GM18870 (cell line): ENCODE results near the gene SH3GLB1.

Experiments used
- ATAC-seq: cut with Tn5 transposase; IDR thresholded peaks from one replicate; pipeline ENCODE4 v1.9.1; 2021; ENCODE audit warnings: moderate library complexity; ENCODE audit not compliant: unreplicated experiment

Gene SH3GLB1

DNA sequence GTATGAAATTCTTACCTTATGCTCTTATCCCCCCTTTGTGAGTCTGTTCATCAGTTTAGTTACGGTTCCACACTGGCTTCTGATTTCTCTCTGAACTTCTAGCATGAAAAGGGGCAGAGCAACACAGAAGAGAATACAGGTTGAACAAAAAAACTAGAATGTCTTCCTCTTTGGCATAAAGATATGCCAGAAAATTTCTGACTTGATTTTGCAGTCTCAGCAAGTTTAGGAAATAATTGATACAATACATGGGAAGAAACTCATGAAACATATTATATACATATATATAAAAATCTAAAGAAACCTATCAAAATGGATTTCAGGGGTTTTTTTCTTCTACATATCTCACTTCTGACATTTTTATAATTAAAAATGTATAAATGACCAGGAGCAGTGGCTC, 27.0 kb downstream of the SH3GLB1 start:
- no peak for ATAC-seq

DNA sequence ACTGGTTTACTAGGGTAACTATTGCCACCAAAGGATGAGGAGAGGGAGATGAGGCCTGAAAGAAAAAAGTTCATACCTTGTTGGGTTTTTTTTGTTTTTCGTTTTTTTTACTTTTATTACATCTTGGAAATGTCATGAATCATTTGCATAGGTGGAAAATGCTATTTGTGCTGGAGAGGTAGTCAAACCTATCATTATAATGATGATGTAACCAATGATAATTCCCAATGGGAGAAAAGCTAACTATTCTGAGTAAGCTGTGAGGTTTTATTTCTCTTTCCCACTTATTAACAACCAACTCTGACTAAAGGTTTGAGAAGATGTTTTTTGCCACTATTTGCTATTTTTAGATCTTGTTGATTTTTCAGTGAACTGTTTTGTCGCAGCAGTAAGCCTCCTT, 29.0 kb downstream of the SH3GLB1 start:
- no peak for ATAC-seq

DNA sequence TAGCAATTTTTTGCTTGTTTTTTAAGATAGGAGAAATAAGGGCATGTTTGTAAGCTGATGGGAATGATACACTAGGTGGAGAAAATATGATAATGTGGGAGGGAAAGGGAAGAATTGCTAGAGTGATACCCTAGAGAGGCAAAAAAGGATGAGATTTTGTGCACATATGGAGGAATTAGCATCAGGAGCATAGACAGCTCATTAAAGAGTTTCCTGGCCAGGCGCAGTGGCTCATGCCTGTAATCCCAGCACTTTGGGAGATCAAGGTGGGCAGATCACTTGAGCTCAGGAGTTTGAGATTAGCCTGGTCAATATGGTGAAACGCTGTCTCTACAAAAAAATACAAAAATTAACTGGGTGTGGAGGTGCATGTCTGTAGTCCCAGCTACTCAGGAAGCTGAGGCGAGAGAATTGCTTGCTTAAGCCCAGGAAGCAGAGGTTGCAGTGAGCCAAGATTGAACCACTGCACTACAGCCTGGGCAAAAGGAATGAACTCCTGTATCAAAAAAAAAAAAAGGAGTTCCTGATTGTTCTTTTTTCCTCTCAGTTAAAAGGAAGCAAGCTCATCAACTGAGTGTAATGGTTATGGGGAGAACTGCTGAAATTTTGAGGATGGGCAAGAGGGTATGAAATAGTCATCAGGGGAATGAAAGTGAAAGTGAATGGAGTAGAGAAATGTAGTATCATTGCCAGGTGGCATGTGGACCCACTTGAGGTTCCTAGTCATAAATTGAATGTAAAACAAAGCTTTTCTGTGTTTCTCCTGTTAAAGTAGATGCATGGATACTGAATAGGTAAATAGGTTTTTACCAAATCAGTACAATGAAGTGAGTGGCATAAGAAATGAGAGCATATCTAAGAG, 35.5 kb downstream of the SH3GLB1 start:
- peak; percentile 83 for ATAC-seq

DNA sequence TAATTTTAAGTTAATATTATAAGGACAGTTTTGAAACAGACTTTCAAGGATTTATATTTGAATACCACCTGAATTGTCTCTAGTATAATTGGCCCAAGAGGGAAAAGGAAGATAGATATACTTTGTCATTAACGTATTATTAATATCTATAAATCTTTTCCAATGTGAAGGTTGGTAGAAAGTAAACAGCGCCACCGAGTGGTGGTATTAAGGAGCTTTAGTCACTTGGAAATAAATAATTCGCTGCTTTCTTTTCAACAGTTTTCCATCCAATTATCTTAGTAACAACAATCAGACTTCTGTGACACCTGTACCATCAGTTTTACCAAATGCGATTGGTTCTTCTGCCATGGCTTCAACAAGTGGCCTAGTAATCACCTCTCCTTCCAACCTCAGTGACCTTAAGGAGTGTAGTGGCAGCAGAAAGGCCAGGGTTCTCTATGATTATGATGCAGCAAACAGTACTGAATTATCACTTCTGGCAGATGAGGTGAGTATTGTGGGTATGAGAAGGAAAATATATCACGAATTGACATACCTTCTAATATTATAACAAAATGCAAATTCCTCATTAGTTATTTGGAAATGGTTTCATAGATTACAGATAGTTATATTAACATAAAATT, 37.7 kb downstream of the SH3GLB1 start:
- ATAC-seq, result no peak

DNA sequence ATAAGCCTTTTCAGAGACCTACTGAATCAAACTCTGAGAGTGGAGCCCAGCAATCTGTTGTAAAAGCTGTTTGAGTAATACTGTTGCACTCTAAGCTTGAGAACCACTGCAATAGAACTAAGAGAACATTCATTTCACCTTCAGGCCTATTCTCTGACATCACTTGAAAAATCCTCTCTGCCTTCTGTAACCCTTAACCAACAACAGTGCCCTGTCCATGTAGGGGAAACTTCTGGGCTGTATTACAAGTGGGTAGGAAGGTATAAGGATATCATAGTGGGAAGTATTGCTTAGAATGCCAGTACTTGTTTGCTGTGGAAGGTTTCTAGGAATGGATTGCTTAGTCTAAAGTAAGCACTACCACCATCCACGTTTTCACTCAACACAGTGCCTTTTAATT, 42.9 kb downstream of the SH3GLB1 start:
- no peak for ATAC-seq

DNA sequence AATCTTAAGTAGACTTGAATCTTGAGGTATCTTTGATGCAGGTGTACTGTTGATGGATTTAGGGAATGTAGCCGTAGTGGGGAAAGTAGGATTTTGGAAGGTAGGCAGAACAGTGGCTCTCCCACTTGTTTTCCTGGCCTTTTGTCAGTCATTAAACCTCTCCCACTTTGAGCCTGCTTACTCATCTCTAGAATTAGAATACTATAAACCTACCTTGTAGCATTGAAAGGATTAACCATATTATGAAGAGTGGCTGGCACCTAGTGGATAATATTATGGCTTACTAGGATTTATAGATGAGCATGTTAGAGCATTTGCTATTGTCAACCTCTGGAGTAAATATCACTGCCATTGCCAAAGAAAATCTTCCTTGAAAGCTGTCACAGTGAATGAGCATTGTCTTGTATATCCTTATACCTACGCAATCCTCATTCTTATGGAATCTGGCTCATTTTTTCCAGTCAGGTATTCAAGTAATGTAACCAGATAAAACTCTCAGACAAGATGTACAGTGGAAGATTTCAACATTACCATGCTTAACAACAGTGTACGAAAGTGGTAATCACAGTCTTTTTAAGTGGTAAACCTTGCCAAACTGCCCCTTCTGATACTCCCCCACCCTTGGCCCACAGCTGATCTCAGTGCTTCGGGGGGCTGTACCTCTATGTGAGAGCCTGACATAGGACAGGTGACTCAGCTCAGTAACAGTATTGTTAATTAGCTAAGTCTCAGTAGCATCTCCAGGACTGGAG, 44.4 kb downstream of the SH3GLB1 start:
- ATAC-seq, result no peak

DNA sequence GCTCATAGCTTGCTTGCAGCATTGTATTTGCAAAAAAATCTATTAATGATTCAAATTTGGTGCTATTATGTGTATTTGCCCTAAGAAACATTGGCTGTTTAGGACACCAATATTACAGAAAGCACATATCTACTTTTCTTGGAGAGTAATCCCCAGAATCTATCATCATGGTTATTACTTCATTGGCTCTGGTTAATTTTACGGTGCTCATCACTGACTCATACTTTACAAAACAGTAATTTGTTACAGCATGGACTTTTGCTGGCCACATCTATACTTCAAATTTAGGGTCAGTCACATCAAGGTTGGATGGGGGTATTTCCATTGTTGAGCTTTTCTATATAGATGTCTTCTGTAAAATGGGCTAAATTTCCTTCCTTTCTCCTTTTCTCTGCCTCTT, 45.7 kb downstream of the SH3GLB1 start:
- ATAC-seq, result no peak

DNA sequence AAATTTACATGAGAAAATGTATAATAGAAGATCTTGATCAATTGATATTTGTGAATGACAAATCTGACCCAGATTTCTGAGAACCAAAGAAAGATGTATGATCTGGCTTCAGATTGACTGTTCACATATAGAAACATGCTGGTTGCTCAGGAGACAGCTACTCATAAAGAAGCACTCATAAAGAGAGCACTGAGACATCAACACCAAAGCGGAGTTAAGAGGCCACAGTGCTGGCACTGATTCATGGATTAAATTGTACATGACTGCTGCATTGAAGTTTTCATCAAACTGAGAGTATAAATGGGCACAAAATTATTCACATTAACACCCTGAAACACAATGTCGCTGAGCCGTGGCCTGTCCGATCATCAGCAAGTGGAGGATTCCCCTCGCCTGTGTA, 46.2 kb downstream of the SH3GLB1 start:
- ATAC-seq, result no peak

DNA sequence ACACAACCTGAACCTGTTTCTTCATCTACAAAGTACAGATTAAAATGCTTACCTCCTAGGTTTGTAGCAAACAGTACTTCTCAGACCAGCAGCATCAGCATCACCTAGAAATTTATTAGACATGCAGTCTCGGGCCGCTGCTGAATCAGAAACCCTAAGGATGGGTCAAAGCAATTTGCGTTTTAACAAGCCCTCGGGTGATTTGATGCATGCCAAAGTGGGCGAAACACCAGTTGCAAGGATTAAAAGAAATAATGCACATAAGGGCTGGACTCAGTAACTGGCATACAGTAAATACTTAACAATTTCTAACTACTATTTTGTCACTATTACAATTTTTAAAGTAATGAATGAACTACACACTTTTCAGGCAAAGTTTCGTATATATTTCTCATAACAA, 47.5 kb downstream of the SH3GLB1 start:
- no peak for ATAC-seq

DNA sequence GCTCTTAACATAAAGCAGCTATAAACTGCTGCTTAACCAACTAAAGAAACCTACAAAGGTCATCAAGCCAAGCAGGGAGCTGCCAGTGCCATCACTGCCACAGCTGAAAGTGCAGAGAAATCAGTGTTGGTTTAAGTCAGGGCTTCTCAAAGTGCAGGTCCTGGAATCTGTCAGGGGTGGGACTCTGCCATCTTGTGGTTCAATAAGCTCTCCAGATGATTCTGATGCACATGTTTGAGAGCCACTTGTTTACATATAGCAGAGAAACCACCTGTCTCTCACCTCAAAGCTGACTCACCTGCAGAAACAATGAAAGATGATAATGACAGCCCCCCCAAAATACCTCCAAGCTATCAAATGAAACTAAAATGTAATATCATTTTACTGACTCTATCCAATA, 49.3 kb downstream of the SH3GLB1 start:
- ATAC-seq, result no peak

DNA sequence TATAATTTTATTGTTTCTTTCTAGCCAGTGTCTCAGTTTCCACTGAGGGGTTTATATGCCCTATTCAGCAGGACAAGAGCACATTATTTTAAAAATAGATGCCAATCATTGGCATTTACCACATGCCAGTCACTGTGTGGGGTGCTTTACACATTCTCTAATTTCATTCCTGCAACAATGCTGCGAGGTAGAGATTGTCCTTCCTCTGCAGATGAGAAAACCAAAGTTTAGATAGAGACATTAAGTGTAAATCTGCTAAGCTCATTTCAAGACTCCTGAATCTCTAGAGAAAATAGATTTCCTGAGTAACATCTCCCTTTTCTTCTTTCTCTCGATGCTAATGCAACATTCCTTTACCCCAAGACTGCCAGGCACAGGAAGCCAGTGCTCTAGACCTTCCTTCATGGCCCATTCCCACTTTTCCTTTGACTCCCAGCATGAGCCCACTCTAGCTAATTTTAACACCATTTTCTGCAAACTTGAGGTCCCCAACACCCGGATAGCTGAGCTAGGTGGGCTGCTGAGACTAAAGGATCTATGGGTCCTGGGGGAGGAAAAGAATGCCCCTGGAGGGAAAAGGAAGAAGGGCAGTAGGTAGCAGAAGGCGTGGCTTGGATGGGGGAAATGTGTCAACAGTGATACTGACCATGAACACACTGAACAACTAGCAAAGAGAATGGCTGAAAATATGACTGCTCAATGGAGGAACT, 50.0 kb downstream of the SH3GLB1 start:
- ATAC-seq, result no peak

DNA sequence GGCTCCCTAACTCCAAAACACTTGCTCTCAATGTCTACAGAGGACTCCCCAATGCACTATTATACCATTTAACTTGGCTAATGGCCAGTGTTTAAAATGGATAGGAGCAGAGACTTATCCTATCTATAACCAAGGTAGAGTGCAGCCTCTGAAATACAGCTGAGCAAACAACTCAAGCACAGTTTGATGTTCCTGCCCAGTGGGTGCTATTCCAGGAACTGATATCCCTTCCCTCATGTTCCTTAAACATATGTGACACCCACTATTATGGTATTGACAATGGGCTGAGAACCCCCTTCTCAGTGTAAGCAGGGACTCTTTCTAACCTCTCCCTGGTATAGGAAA, 51.7 kb downstream of the SH3GLB1 start:
- ATAC-seq, result no peak

DNA sequence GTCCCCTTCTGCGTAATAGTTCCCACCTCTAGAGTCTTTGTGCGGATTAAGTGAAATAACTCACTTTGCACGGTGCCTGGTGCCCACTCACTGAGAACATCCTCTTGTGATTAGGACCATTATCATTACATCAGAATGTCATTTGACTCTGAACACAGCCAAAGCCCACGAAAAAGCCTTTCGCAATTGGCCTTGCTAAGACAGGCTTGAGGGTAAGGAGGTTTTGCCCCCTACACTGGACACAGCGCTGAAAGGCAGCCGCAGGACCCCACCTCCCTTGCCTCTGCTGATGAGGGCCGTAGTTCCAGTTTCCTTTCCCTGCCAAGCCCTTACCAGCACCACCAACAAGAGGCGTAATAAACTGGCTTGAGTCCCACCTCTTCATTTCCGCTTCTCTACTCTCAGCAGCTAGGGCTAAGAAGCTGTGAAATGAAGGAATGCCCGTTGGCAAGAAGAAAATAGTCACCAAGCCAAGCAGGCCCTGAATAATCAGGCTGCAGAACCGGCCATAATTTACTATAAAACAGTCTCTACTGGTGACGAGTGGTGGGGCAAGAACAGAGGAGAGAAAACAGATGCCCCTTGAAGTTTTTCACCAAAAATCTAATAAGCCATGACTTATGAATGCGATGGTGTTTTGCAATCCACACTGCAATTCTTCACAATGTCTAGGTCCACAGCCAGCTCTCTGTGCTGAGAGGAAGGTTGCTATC, 53.1 kb downstream of the SH3GLB1 start:
- ATAC-seq, result no peak

DNA sequence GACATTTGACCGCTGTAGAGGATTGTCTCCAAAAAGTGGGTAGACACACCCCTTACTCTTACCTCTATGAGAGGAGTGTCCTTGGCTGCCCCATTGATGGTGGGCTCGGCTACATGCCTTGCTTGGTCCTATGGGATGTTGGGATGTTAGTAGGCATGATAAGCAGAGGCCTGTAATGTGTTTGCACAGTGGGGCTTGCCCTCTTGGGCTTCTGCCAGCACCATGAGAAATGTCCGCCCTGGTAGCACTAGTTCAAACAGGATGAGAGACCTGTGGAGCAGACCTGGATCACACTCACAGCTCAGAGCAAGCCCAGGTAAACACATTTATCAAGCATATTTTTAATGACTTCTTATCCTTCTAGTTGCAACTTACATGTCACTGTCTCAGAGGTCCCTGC, 54.2 kb downstream of the SH3GLB1 start:
- no peak for ATAC-seq

DNA sequence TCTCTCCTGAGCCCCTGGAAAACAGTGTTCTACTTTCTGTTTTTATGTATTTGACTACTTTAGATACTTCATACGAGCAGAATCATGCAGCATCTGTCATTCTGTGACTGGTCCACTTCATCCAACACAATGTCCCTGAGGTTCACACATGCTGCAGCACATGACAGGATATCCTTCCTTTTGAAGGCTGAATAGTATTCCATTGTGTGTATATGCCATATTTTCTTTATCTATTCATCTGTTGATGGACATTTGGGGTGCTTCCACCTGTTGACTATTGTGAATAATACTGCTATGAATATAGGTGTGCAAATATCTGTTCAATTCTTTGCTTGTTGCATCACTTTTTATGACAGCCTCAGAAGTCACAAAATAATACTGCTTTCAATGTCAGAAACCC, 55.8 kb downstream of the SH3GLB1 start:
- ATAC-seq, result no peak

DNA sequence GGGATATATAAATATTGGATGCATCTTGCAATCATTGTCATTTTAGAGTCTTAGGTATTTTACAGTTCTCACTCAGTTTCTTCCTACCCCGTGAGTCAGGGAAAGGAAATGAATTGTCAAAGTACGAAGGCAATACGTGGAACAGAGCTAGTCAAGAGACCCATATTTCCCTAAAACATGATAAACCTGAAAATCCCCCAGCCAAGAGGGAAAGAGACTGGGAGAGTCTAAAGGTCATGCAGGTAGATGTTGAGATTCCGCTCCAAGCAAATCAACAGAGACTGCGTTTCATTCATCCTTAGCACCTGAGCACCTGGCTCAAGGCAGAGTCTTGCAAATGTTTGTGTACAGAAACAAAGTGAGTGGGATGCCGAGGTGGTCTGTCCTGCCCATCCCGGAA, 58.0 kb downstream of the SH3GLB1 start:
- ATAC-seq, result no peak

DNA sequence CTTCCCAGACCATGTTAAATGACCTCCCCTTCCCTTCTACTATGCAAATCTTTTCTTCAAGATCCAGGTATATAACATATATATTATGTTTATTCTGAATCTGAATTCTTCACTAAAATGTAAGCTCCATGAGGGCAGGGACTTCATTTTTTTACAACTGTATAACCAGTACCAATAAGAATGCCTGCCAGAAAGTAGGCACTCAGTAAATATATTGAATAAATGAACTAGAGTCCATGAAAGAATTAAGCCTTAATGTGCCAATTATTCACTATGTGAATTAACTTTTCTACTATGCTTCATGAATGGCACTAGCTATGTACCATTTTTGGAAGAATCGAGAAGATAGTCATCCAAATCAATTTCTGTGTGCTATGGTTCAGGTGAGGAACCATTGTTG, 60.1 kb downstream of the SH3GLB1 start:
- no peak for ATAC-seq

DNA sequence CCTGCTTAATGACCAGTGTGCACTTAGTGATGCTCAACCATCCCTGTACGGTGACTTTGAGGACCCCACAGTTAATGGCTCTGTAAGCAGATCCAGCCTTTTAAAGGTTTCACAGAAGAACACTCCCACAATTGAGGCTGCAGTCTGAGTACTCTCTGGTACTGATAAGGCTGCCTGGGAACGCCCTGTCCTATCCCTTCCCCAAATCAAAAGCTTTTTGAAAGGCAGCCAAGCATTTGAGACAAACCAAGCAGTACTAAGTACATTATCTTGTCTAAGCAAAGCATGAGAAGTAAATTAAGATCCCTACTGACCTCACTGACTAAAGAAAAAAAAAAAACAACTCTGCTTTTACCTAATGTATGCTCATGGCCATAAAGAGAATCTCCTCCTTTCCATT, 60.7 kb downstream of the SH3GLB1 start:
- no peak for ATAC-seq

DNA sequence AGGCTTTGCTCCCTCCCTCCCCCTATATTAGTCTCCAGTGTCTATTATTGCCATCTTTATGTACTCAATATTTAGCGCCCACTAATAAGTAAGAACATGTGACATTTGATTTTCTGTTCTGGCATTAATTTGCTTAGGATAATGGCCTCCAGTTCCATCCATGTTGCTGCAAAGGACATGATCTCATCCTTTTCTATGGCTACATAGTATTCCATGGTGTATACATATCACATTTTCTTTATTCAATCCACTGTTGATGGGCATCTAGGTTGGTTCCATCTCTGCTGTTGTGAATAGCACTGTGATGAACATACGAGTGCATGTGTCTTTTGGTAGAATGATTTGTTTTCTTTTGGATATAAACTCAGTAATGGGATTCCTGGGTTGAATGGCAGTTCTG, 61.3 kb downstream of the SH3GLB1 start:
- no peak for ATAC-seq

DNA sequence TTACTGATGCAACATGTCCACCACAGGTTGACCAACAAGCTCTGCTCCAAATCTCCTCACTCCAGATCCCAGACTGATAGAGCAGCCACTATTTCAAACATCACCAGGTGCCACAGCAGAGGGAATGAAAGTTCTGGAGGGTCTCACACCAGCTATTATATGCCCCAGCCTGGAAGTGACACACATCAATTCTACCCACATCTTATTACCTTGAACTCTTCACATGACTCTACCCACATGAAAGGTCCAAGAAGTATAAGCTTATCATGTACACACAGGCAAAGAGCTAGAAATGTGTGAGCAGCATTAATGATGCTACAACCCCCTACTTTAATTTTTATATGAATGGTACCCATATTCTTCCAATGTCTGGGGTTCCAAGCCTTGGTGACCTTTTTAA, 64.2 kb downstream of the SH3GLB1 start:
- no peak for ATAC-seq

DNA sequence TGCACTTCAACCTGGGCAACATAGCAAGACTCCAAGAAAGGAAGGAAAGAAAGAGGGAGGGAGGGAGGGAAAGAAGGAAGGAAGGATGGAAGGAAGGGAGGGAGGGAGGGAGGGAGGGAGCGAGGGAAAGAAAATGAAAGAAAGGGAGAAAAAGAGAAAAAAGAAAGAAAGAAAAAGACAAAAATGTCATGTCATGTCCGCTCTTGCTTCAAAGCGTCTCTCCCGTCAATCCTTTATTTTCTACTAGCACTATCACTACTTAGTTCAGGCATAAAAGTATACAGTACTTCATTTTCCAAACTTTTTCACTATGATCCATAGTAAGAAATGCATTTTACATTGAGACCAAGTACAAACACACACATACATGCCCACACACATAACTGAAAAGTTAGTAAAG, 64.7 kb downstream of the SH3GLB1 start:
- no peak for ATAC-seq
